ENCODE data around the gene CLCN5.

GRCh38 chrX:49901048-49901447 is 21.3 kb upstream of the CLCN5 start:
- no peak for TF ChIP-seq ZFP3 (CRISPR knock-in tag; IDR thresholded peaks at IDR 0.05)
- 0 out of 2 replicates have a peak, but pooled peaks have one; percentile 12 for TF ChIP-seq ISL1 (CRISPR knock-in tag; IDR thresholded peaks at IDR 0.05)
- TF ChIP-seq, protein P1, sequence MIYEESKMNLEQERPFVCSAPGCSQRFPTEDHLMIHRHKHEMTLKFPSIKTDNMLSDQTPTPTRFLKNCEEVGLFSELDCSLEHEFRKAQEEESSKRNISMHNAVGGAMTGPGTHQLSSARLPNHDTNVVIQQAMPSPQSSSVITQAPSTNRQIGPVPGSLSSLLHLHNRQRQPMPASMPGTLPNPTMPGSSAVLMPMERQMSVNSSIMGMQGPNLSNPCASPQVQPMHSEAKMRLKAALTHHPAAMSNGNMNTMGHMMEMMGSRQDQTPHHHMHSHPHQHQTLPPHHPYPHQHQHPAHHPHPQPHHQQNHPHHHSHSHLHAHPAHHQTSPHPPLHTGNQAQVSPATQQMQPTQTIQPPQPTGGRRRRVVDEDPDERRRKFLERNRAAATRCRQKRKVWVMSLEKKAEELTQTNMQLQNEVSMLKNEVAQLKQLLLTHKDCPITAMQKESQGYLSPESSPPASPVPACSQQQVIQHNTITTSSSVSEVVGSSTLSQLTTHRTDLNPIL (CRISPR knock-in tag; IDR thresholded peaks at IDR 0.05; ENCODE audit: low read depth), result no peak
- TF ChIP-seq ZNF8 (CRISPR knock-in tag; IDR thresholded peaks at IDR 0.05), result no peak
- TF ChIP-seq, protein P2, sequence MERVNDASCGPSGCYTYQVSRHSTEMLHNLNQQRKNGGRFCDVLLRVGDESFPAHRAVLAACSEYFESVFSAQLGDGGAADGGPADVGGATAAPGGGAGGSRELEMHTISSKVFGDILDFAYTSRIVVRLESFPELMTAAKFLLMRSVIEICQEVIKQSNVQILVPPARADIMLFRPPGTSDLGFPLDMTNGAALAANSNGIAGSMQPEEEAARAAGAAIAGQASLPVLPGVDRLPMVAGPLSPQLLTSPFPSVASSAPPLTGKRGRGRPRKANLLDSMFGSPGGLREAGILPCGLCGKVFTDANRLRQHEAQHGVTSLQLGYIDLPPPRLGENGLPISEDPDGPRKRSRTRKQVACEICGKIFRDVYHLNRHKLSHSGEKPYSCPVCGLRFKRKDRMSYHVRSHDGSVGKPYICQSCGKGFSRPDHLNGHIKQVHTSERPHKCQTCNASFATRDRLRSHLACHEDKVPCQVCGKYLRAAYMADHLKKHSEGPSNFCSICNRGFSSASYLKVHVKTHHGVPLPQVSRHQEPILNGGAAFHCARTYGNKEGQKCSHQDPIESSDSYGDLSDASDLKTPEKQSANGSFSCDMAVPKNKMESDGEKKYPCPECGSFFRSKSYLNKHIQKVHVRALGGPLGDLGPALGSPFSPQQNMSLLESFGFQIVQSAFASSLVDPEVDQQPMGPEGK (CRISPR knock-in tag; IDR thresholded peaks at IDR 0.05; ENCODE audit: borderline replicate concordance), result no peak

Measured in SK-N-SH treated with all-trans-retinoic acid at 6 μM for 48 hours (cell line).